Mammary epithelial cell (primary cell): ENCODE measurements around the gene PTPN7.

Experiments used
- EZH2 ChIP-seq: IDR thresholded peaks from 2 replicates; pipeline ENCODE4 v1.6.1; 2012; ENCODE audit warnings: low read length, inconsistent platforms, borderline replicate concordance
- TF ChIP-seq, protein P1 (sequence below), 2 donors: IDR thresholded peaks in 1 of 2; conservative IDR thresholded peaks in 1 of 2; 2 replicates each; pipeline ENCODE4 v1.5.1; 2011 to 2012; ENCODE audit warnings: inconsistent platforms in 2 of 2, low read length in 2 of 2, mild to moderate bottlenecking in 2 of 2, control low read depth in 1 of 2, low read depth in 1 of 2; ENCODE audit not compliant: insufficient read depth in 1 of 2; ENCODE audit errors: extremely low read depth in 1 of 2

GRCh38 chr1:202110977-202111376 is 49.4 kb downstream of the PTPN7 start:
- TF ChIP-seq, protein P1, sequence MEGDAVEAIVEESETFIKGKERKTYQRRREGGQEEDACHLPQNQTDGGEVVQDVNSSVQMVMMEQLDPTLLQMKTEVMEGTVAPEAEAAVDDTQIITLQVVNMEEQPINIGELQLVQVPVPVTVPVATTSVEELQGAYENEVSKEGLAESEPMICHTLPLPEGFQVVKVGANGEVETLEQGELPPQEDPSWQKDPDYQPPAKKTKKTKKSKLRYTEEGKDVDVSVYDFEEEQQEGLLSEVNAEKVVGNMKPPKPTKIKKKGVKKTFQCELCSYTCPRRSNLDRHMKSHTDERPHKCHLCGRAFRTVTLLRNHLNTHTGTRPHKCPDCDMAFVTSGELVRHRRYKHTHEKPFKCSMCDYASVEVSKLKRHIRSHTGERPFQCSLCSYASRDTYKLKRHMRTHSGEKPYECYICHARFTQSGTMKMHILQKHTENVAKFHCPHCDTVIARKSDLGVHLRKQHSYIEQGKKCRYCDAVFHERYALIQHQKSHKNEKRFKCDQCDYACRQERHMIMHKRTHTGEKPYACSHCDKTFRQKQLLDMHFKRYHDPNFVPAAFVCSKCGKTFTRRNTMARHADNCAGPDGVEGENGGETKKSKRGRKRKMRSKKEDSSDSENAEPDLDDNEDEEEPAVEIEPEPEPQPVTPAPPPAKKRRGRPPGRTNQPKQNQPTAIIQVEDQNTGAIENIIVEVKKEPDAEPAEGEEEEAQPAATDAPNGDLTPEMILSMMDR (conservative IDR thresholded peaks at IDR 0.05 in 1 of 2, IDR thresholded peaks at IDR 0.05 in 1 of 2; ENCODE audit: extremely low read depth in 1 of 2, insufficient read depth in 1 of 2, low read depth in 1 of 2, low read length in 2 of 2) = no peak
- no peak for TF ChIP-seq EZH2
